SK-N-SH (cell line): ENCODE results near the gene PPIB. TPM values are rescaled to one million over a fixed set of nuclear protein-coding genes. Genes with fewer than 3 reads are reported as not detected.

Source experiments
- CTCF ChIA-PET: fragments of 300-600, 350-600 bp; formaldehyde crosslinking; extraction: SDS; loops from one replicate; lab custom pipeline; 2021; lab: Yijun Ruan, JAX
- POLR2A ChIA-PET: fragments of 350-600 bp; sonication (Branson Sonifier 250); formaldehyde crosslinking; extraction: SDS; loops from one replicate; lab custom pipeline; 2020; ENCODE audit warnings: antibody characterized with exemption, inconsistent platforms; lab: Yijun Ruan, JAX
- DNase-seq: peaks from one replicate; pipeline ENCODE4 v3.0.0; 2012
- H2AFZ ChIP-seq: fragments of 200-600 bp; sonication (generic); 2 replicates; pipeline ENCODE4 v1.8.1; 2016; ENCODE audit warnings: antibody characterized with exemption, mild to moderate bottlenecking, low read depth
- H3F3A ChIP-seq: fragments of 200-600 bp; sonication (generic); replicated peaks from 2 replicates; pipeline ENCODE3; 2016; ENCODE audit warnings: antibody characterized with exemption, mild to moderate bottlenecking; ENCODE audit not compliant: insufficient read depth
- H3K27ac ChIP-seq, 2 experiments: fragments of 200-500 bp in 1 of 2; fragments of 200-600 bp in 1 of 2; sonication (Bioruptor generic) in 1 of 2; sonication (generic), shearing (Covaris generic) in 1 of 2; 2 replicates each; pipeline versions ENCODE4 v1.5.1 to v1.6.1; 2014 to 2016; ENCODE audit warnings: low read depth in 2 of 2, inconsistent platforms in 1 of 2, low read length in 1 of 2, mild to moderate bottlenecking in 1 of 2, mixed read lengths in 1 of 2
- H3K27me3 ChIP-seq: fragments of 200-600 bp; sonication (generic), shearing (Covaris generic); 2 replicates; pipeline ENCODE4 v1.6.1; 2016; ENCODE audit warnings: mixed run types; ENCODE audit not compliant: insufficient read depth
- H3K36me3 ChIP-seq, 2 experiments: fragments of 200-500 bp in 1 of 2; fragments of 200-600 bp in 1 of 2; sonication (Bioruptor generic) in 1 of 2; sonication (generic) in 1 of 2; replicated peaks in 1 of 2; 2 replicates each; pipeline versions ENCODE3 to v1.5.1; 2014 to 2016; ENCODE audit warnings: low read length in 1 of 2, mild to moderate bottlenecking in 1 of 2; ENCODE audit not compliant: insufficient read depth in 2 of 2, control insufficient read depth in 1 of 2
- H3K4me1 ChIP-seq, 2 experiments: fragments of 200-500 bp in 1 of 2; fragments of 200-600 bp in 1 of 2; sonication (Bioruptor generic) in 1 of 2; sonication (generic), shearing (Covaris generic) in 1 of 2; 2 replicates each; pipeline versions ENCODE4 v1.5.1 to v1.6.1; 2014 to 2016; ENCODE audit warnings: low read depth in 1 of 2, low read length in 1 of 2, mixed run types in 1 of 2; ENCODE audit not compliant: insufficient read depth in 2 of 2, control insufficient read depth in 1 of 2
- H3K4me2 ChIP-seq: fragments of 200-600 bp; sonication (generic), shearing (Covaris generic); 2 replicates; pipeline ENCODE4 v1.6.1; 2017; ENCODE audit warnings: mixed run types
- H3K4me3 ChIP-seq, 2 experiments: fragments of 200-500 bp in 1 of 2; fragments of 200-600 bp in 1 of 2; sonication (Bioruptor generic) in 1 of 2; sonication (generic), shearing (Covaris generic) in 1 of 2; 2 replicates each; pipeline versions ENCODE4 v1.5.1 to v1.8.1; 2014 to 2016; ENCODE audit warnings: low read depth in 2 of 2, inconsistent platforms in 1 of 2, low read length in 1 of 2, mild to moderate bottlenecking in 1 of 2, mixed read lengths in 1 of 2, moderate library complexity in 1 of 2
- H3K79me2 ChIP-seq: fragments of 200-600 bp; sonication (generic); 2 replicates; pipeline ENCODE4 v1.8.1; 2017; ENCODE audit warnings: mild to moderate bottlenecking; ENCODE audit not compliant: insufficient read depth
- H3K9ac ChIP-seq: fragments of 200-600 bp; sonication (generic); 2 replicates; pipeline ENCODE4 v1.6.1; 2017; ENCODE audit warnings: mixed run types
- H3K9me2 ChIP-seq: fragments of 200-600 bp; sonication (generic); 2 replicates; pipeline ENCODE4 v1.6.1; 2017; ENCODE audit warnings: mixed run types
- H3K9me3 ChIP-seq: fragments of 200-600 bp; sonication (generic); 2 replicates; pipeline ENCODE4 v1.6.1; 2017; ENCODE audit warnings: mixed run types, mild to moderate bottlenecking, moderate library complexity
- H4K20me1 ChIP-seq: fragments of 200-600 bp; sonication (generic); 2 replicates; pipeline ENCODE4 v1.6.1; 2017; ENCODE audit warnings: mild to moderate bottlenecking, mixed run types; ENCODE audit not compliant: insufficient read depth
- EP300 ChIP-seq, 2 experiments: IDR thresholded peaks; 2 replicates each; pipeline versions ENCODE4 v1.4.0 to v1.6.1; 2012; ENCODE audit warnings: borderline replicate concordance in 1 of 2, low read depth in 1 of 2, low read length in 1 of 2
- FOXJ3 ChIP-seq: sonication (generic); formaldehyde crosslinking; IDR thresholded peaks from 2 replicates; pipeline ENCODE4 v1.5.1; 2020; ENCODE audit warnings: mild to moderate bottlenecking, missing genetic modification reagents
- IRF3 ChIP-seq: fragments of 150-350 bp; IDR thresholded peaks from 2 replicates; pipeline ENCODE4 v1.6.1; 2016; ENCODE audit warnings: mild to moderate bottlenecking, low read depth, low read length
- MXI1 ChIP-seq: IDR thresholded peaks from 2 replicates; pipeline ENCODE4 v1.6.1; 2012; ENCODE audit warnings: mild to moderate bottlenecking, low read depth, low read length, improper control_type of control experiment
- NFIC ChIP-seq: IDR thresholded peaks from 2 replicates; pipeline ENCODE4 v1.4.0; 2012; ENCODE audit warnings: borderline replicate concordance
- POLR2AphosphoS5 ChIP-seq: IDR thresholded peaks from 2 replicates; pipeline ENCODE4 v1.6.1; 2012; ENCODE audit warnings: low read depth, low read length
- RFX5 ChIP-seq: IDR thresholded peaks from 2 replicates; pipeline ENCODE4 v1.6.1; 2012; ENCODE audit warnings: mild to moderate bottlenecking, improper control_type of control experiment, low read length
- SIN3A ChIP-seq: IDR thresholded peaks from 2 replicates; pipeline ENCODE4 v1.6.1; 2012; ENCODE audit warnings: low read depth, mild to moderate bottlenecking, low read length, moderate library complexity, borderline replicate concordance
- TCF12 ChIP-seq: IDR thresholded peaks from 2 replicates; pipeline ENCODE4 v1.4.0; 2012
- TEAD4 ChIP-seq: IDR thresholded peaks from 2 replicates; pipeline ENCODE4 v1.4.0; 2012; ENCODE audit warnings: mild to moderate bottlenecking, borderline replicate concordance; ENCODE audit not compliant: insufficient read depth
- USF1 ChIP-seq: IDR thresholded peaks from 2 replicates; pipeline ENCODE4 v1.4.0; 2012; ENCODE audit warnings: low read depth, borderline replicate concordance
- USF2 ChIP-seq: fragments of 150-350 bp; IDR thresholded peaks from 2 replicates; pipeline ENCODE4 v1.6.1; 2017; ENCODE audit warnings: antibody characterized with exemption, low read length, low read depth, borderline replicate concordance
- YY1 ChIP-seq: IDR thresholded peaks from 2 replicates; pipeline ENCODE4 v1.4.0; 2012; ENCODE audit warnings: low read depth, mild to moderate bottlenecking
- polyA plus RNA-seq, 3 experiments: library from polyadenylated mRNA; depleted of rRNA; stranded (reverse); fragments of >200 nt; gene quantifications; 2 replicates each; pipeline ENCODE4 v1.2.3, GENCODE V29; 2012
- TF ChIP-seq, protein P1 (sequence below): IDR thresholded peaks from 2 replicates; pipeline ENCODE4 v1.4.0; 2012; ENCODE audit warnings: low read depth
- TF ChIP-seq, protein P2 (sequence below): IDR thresholded peaks from 2 replicates; pipeline ENCODE4; 2012
- TF ChIP-seq, protein P3 (sequence below): IDR thresholded peaks from 2 replicates; pipeline ENCODE4 v1.6.1; 2012; ENCODE audit warnings: mild to moderate bottlenecking, low read depth, low read length, moderate library complexity

The PPIB gene
- polyA plus RNA-seq, 1 of the 3 experiments (the other 2 are of a cell fraction), result 1,379 TPM

DNA sequence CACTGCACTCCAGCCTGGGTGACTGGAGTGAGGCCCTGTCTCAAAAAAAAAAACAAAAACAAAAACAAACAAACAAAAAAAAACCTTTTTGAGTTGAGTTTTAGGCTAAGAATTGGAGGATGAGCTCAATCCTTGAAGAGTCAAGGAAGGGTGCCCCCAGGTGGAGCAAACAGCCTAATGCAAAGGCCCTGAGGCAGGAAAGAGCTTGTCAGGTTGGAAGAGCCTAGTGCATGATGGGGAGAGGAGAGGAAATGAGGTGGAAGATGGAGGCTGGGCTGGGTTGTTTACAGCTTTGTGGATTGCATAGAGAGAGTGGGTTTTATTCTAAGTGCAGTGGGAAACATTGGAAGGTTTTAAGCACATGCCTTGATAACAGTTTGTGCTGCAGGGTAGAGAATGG lies 13.4 kb downstream of the PPIB start:
- no peak overlapping the region for H3K4me3 ChIP-seq
- H3K4me2 ChIP-seq, result no peak overlapping the region
- H3K79me2 ChIP-seq, result no peaks in the 10 kb centered on the region
- H3K27ac ChIP-seq, result no peak overlapping the region
- DNase-seq, result no peak
- no peak overlapping the region for H2AFZ ChIP-seq
- POLR2A ChIA-PET, result interaction anchor here (0.7 kb wide), 1 partner anchor 486 kb away, joined by 3 read pairs; no protein-coding TSS in a partner anchor
- H3K9me3 ChIP-seq, result no peaks in the 10 kb centered on the region
- TF ChIP-seq FOXJ3 (CRISPR knock-in tag) (no peak), NFIC (no peak), USF2 (no peak), TEAD4 (no peak), EP300 (IDR thresholded peaks at IDR 0.05; ENCODE audit: borderline replicate concordance in 1 of 2, low read depth in 1 of 2, low read length in 1 of 2) (no peak), SIN3A (no peak), USF1 (no peak), RFX5 (no peak), IRF3 (no peak), TCF12 (no peak), YY1 (no peak), POLR2AphosphoS5 (no peak), MXI1 (no peak)
- TF ChIP-seq, protein P1, sequence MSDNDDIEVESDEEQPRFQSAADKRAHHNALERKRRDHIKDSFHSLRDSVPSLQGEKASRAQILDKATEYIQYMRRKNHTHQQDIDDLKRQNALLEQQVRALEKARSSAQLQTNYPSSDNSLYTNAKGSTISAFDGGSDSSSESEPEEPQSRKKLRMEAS, result no peak
- TF ChIP-seq, protein P2, sequence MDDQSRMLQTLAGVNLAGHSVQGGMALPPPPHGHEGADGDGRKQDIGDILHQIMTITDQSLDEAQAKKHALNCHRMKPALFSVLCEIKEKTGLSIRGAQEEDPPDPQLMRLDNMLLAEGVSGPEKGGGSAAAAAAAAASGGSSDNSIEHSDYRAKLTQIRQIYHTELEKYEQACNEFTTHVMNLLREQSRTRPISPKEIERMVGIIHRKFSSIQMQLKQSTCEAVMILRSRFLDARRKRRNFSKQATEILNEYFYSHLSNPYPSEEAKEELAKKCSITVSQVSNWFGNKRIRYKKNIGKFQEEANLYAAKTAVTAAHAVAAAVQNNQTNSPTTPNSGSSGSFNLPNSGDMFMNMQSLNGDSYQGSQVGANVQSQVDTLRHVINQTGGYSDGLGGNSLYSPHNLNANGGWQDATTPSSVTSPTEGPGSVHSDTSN, result no peak
- TF ChIP-seq, protein P3, sequence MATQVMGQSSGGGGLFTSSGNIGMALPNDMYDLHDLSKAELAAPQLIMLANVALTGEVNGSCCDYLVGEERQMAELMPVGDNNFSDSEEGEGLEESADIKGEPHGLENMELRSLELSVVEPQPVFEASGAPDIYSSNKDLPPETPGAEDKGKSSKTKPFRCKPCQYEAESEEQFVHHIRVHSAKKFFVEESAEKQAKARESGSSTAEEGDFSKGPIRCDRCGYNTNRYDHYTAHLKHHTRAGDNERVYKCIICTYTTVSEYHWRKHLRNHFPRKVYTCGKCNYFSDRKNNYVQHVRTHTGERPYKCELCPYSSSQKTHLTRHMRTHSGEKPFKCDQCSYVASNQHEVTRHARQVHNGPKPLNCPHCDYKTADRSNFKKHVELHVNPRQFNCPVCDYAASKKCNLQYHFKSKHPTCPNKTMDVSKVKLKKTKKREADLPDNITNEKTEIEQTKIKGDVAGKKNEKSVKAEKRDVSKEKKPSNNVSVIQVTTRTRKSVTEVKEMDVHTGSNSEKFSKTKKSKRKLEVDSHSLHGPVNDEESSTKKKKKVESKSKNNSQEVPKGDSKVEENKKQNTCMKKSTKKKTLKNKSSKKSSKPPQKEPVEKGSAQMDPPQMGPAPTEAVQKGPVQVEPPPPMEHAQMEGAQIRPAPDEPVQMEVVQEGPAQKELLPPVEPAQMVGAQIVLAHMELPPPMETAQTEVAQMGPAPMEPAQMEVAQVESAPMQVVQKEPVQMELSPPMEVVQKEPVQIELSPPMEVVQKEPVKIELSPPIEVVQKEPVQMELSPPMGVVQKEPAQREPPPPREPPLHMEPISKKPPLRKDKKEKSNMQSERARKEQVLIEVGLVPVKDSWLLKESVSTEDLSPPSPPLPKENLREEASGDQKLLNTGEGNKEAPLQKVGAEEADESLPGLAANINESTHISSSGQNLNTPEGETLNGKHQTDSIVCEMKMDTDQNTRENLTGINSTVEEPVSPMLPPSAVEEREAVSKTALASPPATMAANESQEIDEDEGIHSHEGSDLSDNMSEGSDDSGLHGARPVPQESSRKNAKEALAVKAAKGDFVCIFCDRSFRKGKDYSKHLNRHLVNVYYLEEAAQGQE, result no peak
- TF ChIP-seq, all 33 proteins: peak for 0
- Histone ChIP-seq H3K9me2 (no peaks in the 10 kb centered on the region), H3K4me1 (peaks cover 0 to 44% of the 10 kb centered on the region in 2 experiments; a peak in 2 of 4 replicates), H3K36me3 (peaks cover 0 to 12% of the 10 kb centered on the region in 2 experiments), H3K27me3 (no peaks in the 10 kb centered on the region), H3K9ac (no peak overlapping the region), H4K20me1 (peaks cover 8% of the 10 kb centered on the region; the same call in 1 of the 2 replicates), H3F3A (peaks cover 26% of the 10 kb centered on the region)
- CTCF ChIA-PET, result interaction anchor here (0.9 to 2.2 kb wide), 3 partner anchors 17 to 41 kb away, joined by 3 to 6 read pairs (median 4); no protein-coding TSS in a partner anchor
